HepG2 (cell line): ENCODE results near the gene HMGCS2.

Experiments
- DPF2 ChIP-seq: sonication (generic); formaldehyde crosslinking; IDR thresholded peaks from 2 replicates; pipeline ENCODE4 v1.4.0; 2020; ENCODE audit warnings: mild to moderate bottlenecking, low read depth, missing genetic modification reagents, borderline replicate concordance
- EP300 ChIP-seq, 3 experiments: sonication (generic) in 1 of 3; formaldehyde crosslinking in 1 of 3; IDR thresholded peaks; 2 replicates each; pipeline versions ENCODE4 v1.5.1 to v1.6.1; 2011 to 2020; ENCODE audit warnings: low read depth in 2 of 3, low read length in 2 of 3, borderline replicate concordance in 1 of 3, improper control_type of control experiment in 1 of 3, mild to moderate bottlenecking in 1 of 3, missing genetic modification reagents in 1 of 3, moderate library complexity in 1 of 3
- POLR2AphosphoS5 ChIP-seq: IDR thresholded peaks from 2 replicates; pipeline ENCODE4 v1.6.1; 2012; ENCODE audit warnings: low read depth, low read length

GRCh38 chr1:119808972-119809550, 40.4 kb upstream of the HMGCS2 start:
- TF ChIP-seq POLR2AphosphoS5, result no peak
- no peak for TF ChIP-seq EP300 (IDR thresholded peaks at IDR 0.05; ENCODE audit: low read depth in 2 of 2, low read length in 2 of 2)
- no peak for TF ChIP-seq EP300 (CRISPR knock-in tag; IDR thresholded peaks at IDR 0.05; ENCODE audit: borderline replicate concordance)
- no peak for TF ChIP-seq DPF2 (CRISPR knock-in tag)
